ENCODE results near the gene NUP214.
"Not testable (repeated sequence)": the region's sequence is repeated elsewhere in the genome, so short reads cannot be mapped to it uniquely, and the experiment has no call there.

NUP214 gene

GRCh38 chr9:131204285-131204684 lies 78.9 kb downstream of the NUP214 start:
- CTCF ChIA-PET: interaction anchor here (0.6 to 1.2 kb wide), 5 partner anchors 9 to 132 kb away, joined by 3 to 4 read pairs (median 3); no protein-coding TSS in a partner anchor
- H3K4me3 ChIP-seq (ENCODE audit: low read depth, low read length): no peak overlapping the region
- TF ChIP-seq ZNF157 (tag by site-specific recombination; IDR thresholded peaks at IDR 0.05) (no peak), ZNF223 (tag by site-specific recombination; IDR thresholded peaks at IDR 0.05) (no peak), ZNF623 (tag by site-specific recombination; IDR thresholded peaks at IDR 0.05) (no peak), SP7 (tag by site-specific recombination; IDR thresholded peaks at IDR 0.05) (no peak), EGR2 (tag by site-specific recombination; IDR thresholded peaks at IDR 0.05; ENCODE audit: low read depth) (no peak), SCRT1 (tag by site-specific recombination; IDR thresholded peaks at IDR 0.05; ENCODE audit: borderline replicate concordance) (no peak), ZNF335 (tag by site-specific recombination; conservative IDR thresholded peaks at IDR 0.05) (no peak)
- TF ChIP-seq, protein P1, sequence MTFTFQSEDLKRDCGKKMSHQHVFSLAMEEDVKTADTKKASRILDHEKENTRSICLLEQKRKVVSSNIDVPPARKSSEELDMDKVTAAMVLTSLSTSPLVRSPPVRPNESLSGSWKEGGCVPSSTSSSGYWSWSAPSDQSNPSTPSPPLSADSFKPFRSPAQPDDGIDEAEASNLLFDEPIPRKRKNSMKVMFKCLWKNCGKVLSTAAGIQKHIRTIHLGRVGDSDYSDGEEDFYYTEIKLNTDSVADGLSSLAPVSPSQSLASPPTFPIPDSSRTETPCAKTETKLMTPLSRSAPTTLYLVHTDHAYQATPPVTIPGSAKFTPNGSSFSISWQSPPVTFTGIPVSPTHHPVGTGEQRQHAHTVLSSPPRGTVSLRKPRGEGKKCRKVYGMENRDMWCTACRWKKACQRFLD (tag by site-specific recombination; IDR thresholded peaks at IDR 0.05): no peak
- TF ChIP-seq, protein P2, sequence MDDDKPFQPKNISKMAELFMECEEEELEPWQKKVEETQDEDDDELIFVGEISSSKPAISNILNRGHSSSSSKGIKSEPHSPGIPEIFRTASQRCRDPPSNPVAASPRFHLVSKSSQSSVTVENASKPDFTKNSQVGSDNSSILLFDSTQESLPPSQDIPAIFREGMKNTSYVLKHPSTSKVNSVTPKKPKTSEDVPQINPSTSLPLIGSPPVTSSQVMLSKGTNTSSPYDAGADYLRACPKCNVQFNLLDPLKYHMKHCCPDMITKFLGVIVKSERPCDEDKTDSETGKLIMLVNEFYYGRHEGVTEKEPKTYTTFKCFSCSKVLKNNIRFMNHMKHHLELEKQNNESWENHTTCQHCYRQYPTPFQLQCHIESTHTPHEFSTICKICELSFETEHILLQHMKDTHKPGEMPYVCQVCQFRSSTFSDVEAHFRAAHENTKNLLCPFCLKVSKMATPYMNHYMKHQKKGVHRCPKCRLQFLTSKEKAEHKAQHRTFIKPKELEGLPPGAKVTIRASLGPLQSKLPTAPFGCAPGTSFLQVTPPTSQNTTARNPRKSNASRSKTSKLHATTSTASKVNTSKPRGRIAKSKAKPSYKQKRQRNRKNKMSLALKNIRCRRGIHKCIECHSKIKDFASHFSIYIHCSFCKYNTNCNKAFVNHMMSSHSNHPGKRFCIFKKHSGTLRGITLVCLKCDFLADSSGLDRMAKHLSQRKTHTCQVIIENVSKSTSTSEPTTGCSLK (tag by site-specific recombination; IDR thresholded peaks at IDR 0.05): no peak
- no peaks in the 10 kb centered on the region for H3K9me3 ChIP-seq (ENCODE audit: control insufficient read depth, insufficient read depth, low read depth, low read length)
- H3K27ac ChIP-seq (ENCODE audit: extremely low read depth, low read depth, low read length): no peak overlapping the region
- H3K36me3 ChIP-seq (ENCODE audit: control insufficient read depth in 2 of 2, insufficient read depth in 1 of 2, low read length in 2 of 2): peaks cover 7 to 69% of the 10 kb centered on the region in 2 experiments; a peak in 2 of 3 replicates
- no peaks in the 10 kb centered on the region for H3K4me1 ChIP-seq (ENCODE audit: control insufficient read depth, insufficient read depth, low read length)
- POLR2A ChIA-PET: no interaction called here

- no peak overlapping the region for H3K4me3 ChIP-seq (ENCODE audit: low read depth, low read length)
- CTCF ChIA-PET: interaction anchor here (0.7 to 2.5 kb wide), 3 partner anchors 10 to 130 kb away, joined by 3 to 11 read pairs (median 3); no protein-coding TSS in a partner anchor
- H3K4me1 ChIP-seq (ENCODE audit: control insufficient read depth, insufficient read depth, low read length): no peaks in the 10 kb centered on the region
- TF ChIP-seq ZNF366 (tag by site-specific recombination; conservative IDR thresholded peaks at IDR 0.05) (no peak), ZNF433 (tag by site-specific recombination; IDR thresholded peaks at IDR 0.05; ENCODE audit: low read depth) (no peak), GLIS2 (tag by site-specific recombination; IDR thresholded peaks at IDR 0.05) (no peak), ZNF239 (tag by site-specific recombination; IDR thresholded peaks at IDR 0.05) (no peak), KLF8 (tag by site-specific recombination; IDR thresholded peaks at IDR 0.05) (no peak), ZNF169 (tag by site-specific recombination; IDR thresholded peaks at IDR 0.05) (no peak), MZF1 (tag by site-specific recombination; IDR thresholded peaks at IDR 0.05; ENCODE audit: borderline replicate concordance) (no peak), ZNF138 (tag by site-specific recombination; IDR thresholded peaks at IDR 0.05; ENCODE audit: borderline replicate concordance) (no peak)
- TF ChIP-seq, protein P3, sequence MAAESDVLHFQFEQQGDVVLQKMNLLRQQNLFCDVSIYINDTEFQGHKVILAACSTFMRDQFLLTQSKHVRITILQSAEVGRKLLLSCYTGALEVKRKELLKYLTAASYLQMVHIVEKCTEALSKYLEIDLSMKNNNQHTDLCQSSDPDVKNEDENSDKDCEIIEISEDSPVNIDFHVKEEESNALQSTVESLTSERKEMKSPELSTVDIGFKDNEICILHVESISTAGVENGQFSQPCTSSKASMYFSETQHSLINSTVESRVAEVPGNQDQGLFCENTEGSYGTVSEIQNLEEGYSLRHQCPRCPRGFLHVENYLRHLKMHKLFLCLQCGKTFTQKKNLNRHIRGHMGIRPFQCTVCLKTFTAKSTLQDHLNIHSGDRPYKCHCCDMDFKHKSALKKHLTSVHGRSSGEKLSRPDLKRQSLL (tag by site-specific recombination; IDR thresholded peaks at IDR 0.05): no peak
- peaks cover 7 to 66% of the 10 kb centered on the region in 2 experiments; a peak in 2 of 3 replicates for H3K36me3 ChIP-seq (ENCODE audit: control insufficient read depth in 2 of 2, insufficient read depth in 1 of 2, low read length in 2 of 2)
- no peaks in the 10 kb centered on the region for H3K9me3 ChIP-seq (ENCODE audit: control insufficient read depth, insufficient read depth, low read depth, low read length)
- no peak overlapping the region for H3K27ac ChIP-seq (ENCODE audit: extremely low read depth, low read depth, low read length)
- POLR2A ChIA-PET: no interaction called here
These were observed 81.1 kb downstream of the NUP214 start for GRCh38 chr9:131206495-131206894.

GRCh38 chr9:131211920-131212319 lies 86.5 kb downstream of the NUP214 start:
- H3K27ac ChIP-seq (ENCODE audit: extremely low read depth, low read depth, low read length); H3K9me3 ChIP-seq (ENCODE audit: control insufficient read depth, insufficient read depth, low read depth, low read length); POLR2A ChIA-PET; H3K4me1 ChIP-seq (ENCODE audit: control insufficient read depth, insufficient read depth, low read length); H3K4me3 ChIP-seq (ENCODE audit: low read depth, low read length): not testable (repeated sequence)
- CTCF ChIA-PET: interaction anchor here (0.6 kb wide), 2 partner anchors 112 to 129 kb away, joined by 3 read pairs; no protein-coding TSS in a partner anchor
- peaks cover 0 to 36% of the 10 kb centered on the region in 2 experiments; a peak in 1 of 3 replicates for H3K36me3 ChIP-seq (ENCODE audit: control insufficient read depth in 2 of 2, insufficient read depth in 1 of 2, low read length in 2 of 2)
- TF ChIP-seq ZNF529 (tag by site-specific recombination; IDR thresholded peaks at IDR 0.05; ENCODE audit: insufficient replicate concordance): peak; percentile 15
- TF ChIP-seq SETDB1 (IDR thresholded peaks at IDR 0.05; ENCODE audit: insufficient read length, low read length): peak; percentile 64
- 0 out of 2 replicates have a peak, but pooled peaks have one; percentile 63 for TF ChIP-seq ZNF626 (tag by site-specific recombination; IDR thresholded peaks at IDR 0.05)
